ENCODE results near the gene CFAP97D2. TPM values are rescaled to one million over a fixed set of nuclear protein-coding genes. Genes with fewer than 3 reads are reported as not detected.

Gene CFAP97D2
- total and polyA plus RNA-seq, 2 of the 13 experiments (the other 11 are each of a cell fraction or from before 2014, with no cell fraction given): not detected

GRCh38 chr13:114236227-114236626, 57.2 kb downstream of the CFAP97D2 start:
- no peak for DNase-seq (ENCODE audit: low spot score)
- no peak for ATAC-seq
- TF ChIP-seq CEBPB (IDR thresholded peaks at IDR 0.05; ENCODE audit: borderline replicate concordance, low read depth, low read length) (peak; percentile 72; the same call in 1 of the 2 replicates), ZBTB7A (CRISPR knock-in tag; IDR thresholded peaks at IDR 0.05) (no peak)
- Histone ChIP-seq H3K79me2 (ENCODE audit: insufficient read depth, low read length) (peaks cover 16% of the 10 kb centered on the region), H2AFZ (ENCODE audit: low read length) (no peak overlapping the region), H3K4me2 (ENCODE audit: low read depth, low read length) (peak overlapping the region; percentile 98), H3K27ac (ENCODE audit: extremely low read length, insufficient read depth, low read length) (peak overlapping the region; percentile 80), H3K27me3 (ENCODE audit: control insufficient read depth in 1 of 2, insufficient read depth in 2 of 2, low read length in 2 of 2) (no peaks in the 10 kb centered on the region; a peak in 1 of 5 replicates), H3K4me1 (ENCODE audit: insufficient read depth, low read length) (0 out of 2 replicates have a peak, but pooled peaks cover 6% of the 10 kb centered on the region), H3K36me3 (replicated peaks in 1 of 2; ENCODE audit: control insufficient read depth in 1 of 2, insufficient read depth in 2 of 2, low read length in 2 of 2) (peaks cover 3 to 35% of the 10 kb centered on the region in 2 experiments), H3K9ac (ENCODE audit: insufficient read depth, low read depth, low read length) (peak overlapping the region; percentile 86), H3K4me3 (replicated peaks in 1 of 3; ENCODE audit: insufficient read depth in 1 of 3, low read depth in 2 of 3, low read length in 3 of 3) (peak overlapping the region; percentile 76 to 91 (median 90)), H4K20me1 (ENCODE audit: insufficient read depth, low read length) (no peaks in the 10 kb centered on the region), H3K9me3 (ENCODE audit: low read length) (no peaks in the 10 kb centered on the region)
- BruUV-seq (replicated peaks): no TSS peak
- in situ Hi-C loops (cut with HindIII; ENCODE audit: extremely low pct_ligation_motif_present, low pct_unique_long_range_greater_than_20kb): no loop called here
- ChIA-PET POLR2A (no interaction called here), CTCF (ENCODE audit: low intra/inter-chr PET ratio, low total read pairs) (no interaction called here)
- intact Hi-C loops (cut with micrococcal nuclease; ENCODE audit: unreplicated experiment): no loop called here
- no peak for FAIRE-seq
- WGBS (ENCODE audit: low lambda C conversion rate): 64% methylated on average over 4 of the region's 4 CpGs

GRCh38 chr13:114237415-114238112, 58.5 kb downstream of the CFAP97D2 start:
- WGBS (ENCODE audit: low lambda C conversion rate): 98% methylated on average over 7 of the region's 7 CpGs
- no TSS peak for BruUV-seq (replicated peaks)
- Histone ChIP-seq H3K79me2 (ENCODE audit: insufficient read depth, low read length) (peaks cover 16% of the 10 kb centered on the region), H3K9me3 (ENCODE audit: low read length) (no peaks in the 10 kb centered on the region), H4K20me1 (ENCODE audit: insufficient read depth, low read length) (no peaks in the 10 kb centered on the region), H2AFZ (ENCODE audit: low read length) (no peak overlapping the region), H3K27me3 (ENCODE audit: control insufficient read depth in 1 of 2, insufficient read depth in 2 of 2, low read length in 2 of 2) (no peaks in the 10 kb centered on the region; a peak in 1 of 5 replicates), H3K9ac (ENCODE audit: insufficient read depth, low read depth, low read length) (no peak overlapping the region), H3K4me1 (ENCODE audit: insufficient read depth, low read length) (0 out of 2 replicates have a peak, but pooled peaks cover 6% of the 10 kb centered on the region), H3K27ac (ENCODE audit: extremely low read length, insufficient read depth, low read length) (no peak overlapping the region), H3K4me3 (replicated peaks in 1 of 3; ENCODE audit: insufficient read depth in 1 of 3, low read depth in 2 of 3, low read length in 3 of 3) (no peak overlapping the region), H3K4me2 (ENCODE audit: low read depth, low read length) (no peak overlapping the region), H3K36me3 (replicated peaks in 1 of 2; ENCODE audit: control insufficient read depth in 1 of 2, insufficient read depth in 2 of 2, low read length in 2 of 2) (peaks cover 9 to 48% of the 10 kb centered on the region in 2 experiments)
- intact Hi-C loops (cut with micrococcal nuclease; ENCODE audit: unreplicated experiment): no loop called here
- CTCF ChIA-PET (ENCODE audit: low intra/inter-chr PET ratio, low total read pairs): no interaction called here
- ATAC-seq: no peak
- no peak for FAIRE-seq
- no peak for DNase-seq (ENCODE audit: low spot score)
- POLR2A ChIA-PET: no interaction called here
- in situ Hi-C loops (cut with HindIII; ENCODE audit: extremely low pct_ligation_motif_present, low pct_unique_long_range_greater_than_20kb): no loop called here
- TF ChIP-seq ZNF121 (CRISPR knock-in tag; IDR thresholded peaks at IDR 0.05) (no peak), NONO (IDR thresholded peaks at IDR 0.05) (no peak), NONO (CRISPR knock-in tag; conservative IDR thresholded peaks at IDR 0.05) (no peak), SP5 (CRISPR knock-in tag; IDR thresholded peaks at IDR 0.05; ENCODE audit: borderline replicate concordance, low read depth) (no peak), BCL6 (CRISPR knock-in tag; IDR thresholded peaks at IDR 0.05) (no peak), TAF15 (IDR thresholded peaks at IDR 0.05; ENCODE audit: low read depth, low read length, poor library complexity, severe bottlenecking) (no peak), MYPOP (CRISPR knock-in tag; IDR thresholded peaks at IDR 0.05) (no peak), HMG20B (CRISPR knock-in tag; conservative IDR thresholded peaks at IDR 0.05) (no peak), MAX (IDR thresholded peaks at IDR 0.05) (no peak), ELF4 (CRISPR knock-in tag; IDR thresholded peaks at IDR 0.05; ENCODE audit: borderline replicate concordance) (no peak), RELA (CRISPR knock-in tag; IDR thresholded peaks at IDR 0.05) (no peak), ZNF205 (CRISPR knock-in tag; IDR thresholded peaks at IDR 0.05) (no peak), CBX2 (IDR thresholded peaks at IDR 0.05; ENCODE audit: low read depth, low read length) (no peak), CBX2 (CRISPR knock-in tag; IDR thresholded peaks at IDR 0.05; ENCODE audit: low read depth) (no peak), ZBTB44 (CRISPR knock-in tag; IDR thresholded peaks at IDR 0.05) (no peak)

Data from HepG2 (cell line).